ENCODE data around the gene GIT2.
"Not testable (repeated sequence)": the region's sequence is repeated elsewhere in the genome, so short reads cannot be mapped to it uniquely, and the experiment has no call there.

GRCh38 chr12:109891731-109892130 lies 104.4 kb downstream of the GIT2 start:
- TF ChIP-seq CTCF (IDR thresholded peaks at IDR 0.05); CBFB (CRISPR knock-in tag; IDR thresholded peaks at IDR 0.05; ENCODE audit: low read depth); ZNF121 (CRISPR knock-in tag; IDR thresholded peaks at IDR 0.05); SP1 (CRISPR knock-in tag; conservative IDR thresholded peaks at IDR 0.05); ATF3 (CRISPR knock-in tag; conservative IDR thresholded peaks at IDR 0.05); NR2C2 (CRISPR knock-in tag; IDR thresholded peaks at IDR 0.05); E2F1 (CRISPR knock-in tag; IDR thresholded peaks at IDR 0.05); MAX (CRISPR knock-in tag; IDR thresholded peaks at IDR 0.05); E2F5 (CRISPR knock-in tag; IDR thresholded peaks at IDR 0.05); CREB1 (CRISPR knock-in tag; IDR thresholded peaks at IDR 0.05): not testable (repeated sequence)

All from WTC11 (cell line).